ENCODE data around the gene SH3RF3. TPM values are rescaled to one million over a fixed set of nuclear protein-coding genes. Genes with fewer than 3 reads are reported as not detected.

The SH3RF3 gene
- total and polyA plus RNA-seq, 10 of the 15 experiments (the other 5 are each of a cell fraction or from before 2014, with no cell fraction given): 0.08 to 8.8 (median 2.3) TPM

DNA sequence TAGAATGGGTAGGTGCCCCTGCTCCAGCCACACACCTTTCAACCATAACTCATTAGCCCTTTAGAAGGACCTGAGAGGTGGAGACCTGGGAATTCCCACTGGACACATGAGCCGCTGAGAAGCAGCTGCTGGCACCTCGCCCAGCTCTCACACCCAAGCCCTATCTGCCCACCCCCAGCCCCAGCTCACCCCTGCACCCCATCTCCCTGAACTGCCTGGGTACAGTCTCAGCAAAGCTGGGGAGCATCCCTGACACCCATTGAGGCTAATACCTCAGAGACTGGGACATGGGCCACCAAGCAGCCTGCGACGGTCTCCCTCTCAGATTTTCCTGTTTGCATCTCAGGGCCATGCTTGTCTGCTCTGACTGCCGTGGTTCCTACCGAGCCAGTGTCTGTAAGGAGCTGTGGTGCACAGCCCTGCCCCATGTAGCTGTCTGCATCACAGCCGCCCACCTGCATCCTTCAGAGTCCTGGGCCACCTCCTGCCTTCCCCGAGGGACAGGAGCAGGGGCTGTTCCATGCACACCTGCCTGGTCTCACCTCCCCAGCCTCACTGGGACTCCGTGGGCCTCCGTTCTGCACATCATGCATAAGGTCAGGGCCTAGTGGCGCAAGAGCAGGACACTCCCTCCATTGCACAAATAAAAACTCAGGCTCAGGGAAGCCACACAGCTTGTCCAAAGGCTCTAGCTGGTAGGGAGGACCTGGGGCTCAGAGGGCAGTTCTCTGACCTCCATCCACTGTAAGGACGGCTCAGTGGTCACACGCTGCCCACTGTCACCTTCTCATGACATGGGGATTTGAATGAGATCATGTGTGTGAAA is 394.7 kb downstream of the SH3RF3 start:
- Histone ChIP-seq H3K27ac (ENCODE audit: control insufficient read depth, insufficient read depth) (no peak overlapping the region), H3K4me1 (ENCODE audit: control insufficient read depth, insufficient read depth, low read length) (no peaks in the 10 kb centered on the region), H2AFZ (ENCODE audit: control insufficient read depth, low read depth, low read length) (no peak overlapping the region), H3K9ac (ENCODE audit: control insufficient read depth, insufficient read depth, low read length) (no peak overlapping the region), H3K9me3 (replicated peaks; ENCODE audit: control insufficient read depth, insufficient read depth, low read length) (no peaks in the 10 kb centered on the region), H3K4me3 (no peak overlapping the region), H4K20me1 (ENCODE audit: control insufficient read depth, insufficient read depth) (no peaks in the 10 kb centered on the region), H3K36me3 (ENCODE audit: control insufficient read depth in 2 of 2, insufficient read depth in 2 of 2, low read length in 1 of 2) (no peaks in the 10 kb centered on the region), H3K4me2 (ENCODE audit: control insufficient read depth, insufficient read depth) (no peak overlapping the region), H3K79me2 (ENCODE audit: control insufficient read depth, insufficient read depth, low read length) (no peaks in the 10 kb centered on the region), H3K27me3 (replicated peaks in 1 of 2; ENCODE audit: control insufficient read depth in 2 of 2, insufficient read depth in 2 of 2, low read length in 1 of 2) (no peaks in the 10 kb centered on the region)
- no peak for FAIRE-seq
- TF ChIP-seq MTA2 (IDR thresholded peaks at IDR 0.05; ENCODE audit: low read depth) (no peak), TARDBP (IDR thresholded peaks at IDR 0.05; ENCODE audit: borderline replicate concordance) (no peak), PAX5 (IDR thresholded peaks at IDR 0.05; ENCODE audit: borderline replicate concordance, low read depth, low read length) (no peak), MXI1 (IDR thresholded peaks at IDR 0.05; ENCODE audit: low read depth, low read length) (no peak), HDAC6 (IDR thresholded peaks at IDR 0.05; ENCODE audit: unreplicated experiment) (no peak), CBX3 (IDR thresholded peaks at IDR 0.05; ENCODE audit: borderline replicate concordance, low read depth) (no peak), NFIC (IDR thresholded peaks at IDR 0.05; ENCODE audit: low read depth, low read length) (no peak), HCFC1 (IDR thresholded peaks at IDR 0.05; ENCODE audit: low read length) (no peak), ZNF24 (IDR thresholded peaks at IDR 0.05) (no peak), EED (IDR thresholded peaks at IDR 0.05; ENCODE audit: low read depth) (no peak), SIX5 (IDR thresholded peaks at IDR 0.05; ENCODE audit: low read depth, low read length, severe bottlenecking) (no peak), SIN3A (IDR thresholded peaks at IDR 0.05; ENCODE audit: low read depth, low read length) (no peak)
- TF ChIP-seq, protein P1, sequence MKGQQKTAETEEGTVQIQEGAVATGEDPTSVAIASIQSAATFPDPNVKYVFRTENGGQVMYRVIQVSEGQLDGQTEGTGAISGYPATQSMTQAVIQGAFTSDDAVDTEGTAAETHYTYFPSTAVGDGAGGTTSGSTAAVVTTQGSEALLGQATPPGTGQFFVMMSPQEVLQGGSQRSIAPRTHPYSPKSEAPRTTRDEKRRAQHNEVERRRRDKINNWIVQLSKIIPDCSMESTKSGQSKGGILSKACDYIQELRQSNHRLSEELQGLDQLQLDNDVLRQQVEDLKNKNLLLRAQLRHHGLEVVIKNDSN (IDR thresholded peaks at IDR 0.05; ENCODE audit: borderline replicate concordance, extremely low read length, insufficient read depth, low read depth, low read length): no peak
- TF ChIP-seq, protein P2, sequence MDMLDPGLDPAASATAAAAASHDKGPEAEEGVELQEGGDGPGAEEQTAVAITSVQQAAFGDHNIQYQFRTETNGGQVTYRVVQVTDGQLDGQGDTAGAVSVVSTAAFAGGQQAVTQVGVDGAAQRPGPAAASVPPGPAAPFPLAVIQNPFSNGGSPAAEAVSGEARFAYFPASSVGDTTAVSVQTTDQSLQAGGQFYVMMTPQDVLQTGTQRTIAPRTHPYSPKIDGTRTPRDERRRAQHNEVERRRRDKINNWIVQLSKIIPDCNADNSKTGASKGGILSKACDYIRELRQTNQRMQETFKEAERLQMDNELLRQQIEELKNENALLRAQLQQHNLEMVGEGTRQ (IDR thresholded peaks at IDR 0.05; ENCODE audit: borderline replicate concordance, low read depth, low read length): no peak
- 48% methylated on average over 13 of the region's 13 CpGs for WGBS (ENCODE audit: insufficient coverage, insufficient replicate concordance, low lambda C conversion rate, missing lambda C conversion rate)
- ChIA-PET SMC1A (ENCODE audit: uncharacterized antibody, unreplicated experiment) (interaction anchor here (0.7 to 1.1 kb wide), 2 partner anchors 14 to 18 kb away, joined by 3 read pairs; no protein-coding TSS in a partner anchor), CTCF (interaction anchor here (0.6 to 2.4 kb wide), 4 partner anchors 8 to 212 kb away, joined by 3 to 12 read pairs (median 4); no protein-coding TSS in a partner anchor), RAD21 (ENCODE audit: unreplicated experiment) (interaction anchor here (0.6 to 1.2 kb wide), 3 partner anchors 10 to 86 kb away, joined by 3 to 5 read pairs (median 4); no protein-coding TSS in a partner anchor), POLR2A (interaction anchor here (0.6 kb wide), 1 partner anchor 29 kb away, joined by 4 read pairs; no protein-coding TSS in a partner anchor)
- in situ Hi-C loops (cut with MboI) (no loop called here), intact Hi-C loops (cut with micrococcal nuclease; ENCODE audit: unreplicated experiment) (no loop called here)
- peak; percentile 26; the same call in 1 of the 3 replicates for ATAC-seq
- DNase-seq (ENCODE audit: low read depth, low spot score): no peak
- no TSS peak for BruUV-seq (replicated peaks)

Measured in GM12878 (cell line).